Glutamatergic neuron (in vitro differentiated cells): ENCODE data around the gene AGAP1. TPM values are rescaled to one million over a fixed set of nuclear protein-coding genes. Genes with fewer than 3 reads are reported as not detected.

ENCODE experiments used
- DNase-seq: peaks from one replicate; pipeline ENCODE4 v3.0.0; 2022
- H3K27ac Mint-ChIP-seq: one replicate; pipeline ENCODE4 v1.8.0; 2020; ENCODE audit warnings: mild to moderate bottlenecking, mixed read lengths, inconsistent platforms; ENCODE audit not compliant: unreplicated experiment
- H3K27me3 Mint-ChIP-seq: one replicate; pipeline ENCODE4 v1.8.0; 2020; ENCODE audit warnings: mild to moderate bottlenecking, moderate library complexity, mixed read lengths, inconsistent platforms; ENCODE audit not compliant: unreplicated experiment
- H3K36me3 Mint-ChIP-seq: one replicate; pipeline ENCODE4 v1.8.0; 2020; ENCODE audit warnings: mild to moderate bottlenecking, mixed read lengths, inconsistent platforms; ENCODE audit not compliant: unreplicated experiment
- H3K4me1 Mint-ChIP-seq: one replicate; pipeline ENCODE4 v1.8.0; 2020; ENCODE audit warnings: mild to moderate bottlenecking, low read depth, mixed read lengths, inconsistent platforms; ENCODE audit not compliant: unreplicated experiment
- H3K4me3 Mint-ChIP-seq: one replicate; pipeline ENCODE4 v1.8.0; 2020; ENCODE audit warnings: mild to moderate bottlenecking, mixed read lengths, inconsistent platforms; ENCODE audit not compliant: unreplicated experiment
- H3K9me3 Mint-ChIP-seq: one replicate; pipeline ENCODE4 v1.8.0; 2020; ENCODE audit warnings: mild to moderate bottlenecking, moderate library complexity, mixed read lengths, inconsistent platforms; ENCODE audit not compliant: unreplicated experiment
- total RNA-seq: library from RNA; stranded (reverse); fragmentation: NEBNext Ultra II Directional; extraction: Animal tissue kit (Norgen Biotek cat#: 25700); gene quantifications from one replicate; pipeline ENCODE4 v1.2.1, GENCODE V29; 2021; ENCODE audit not compliant: unreplicated experiment
- TF ChIP-seq, protein P1 (sequence below): fragments of 200-600 bp; sonication (generic); IDR thresholded peaks from one replicate; pipeline ENCODE4 v1.5.0; 2021; ENCODE audit not compliant: partially characterized antibody, unreplicated experiment

AGAP1 gene
- total RNA-seq, 1 donor from 2014 or later, result 153 TPM

- Mint-ChIP-seq H3K27me3 (peaks cover 4% of the 10 kb centered on the region), H3K4me1 (no peaks in the 10 kb centered on the region), H3K27ac (no peak overlapping the region), H3K9me3 (peaks cover 2% of the 10 kb centered on the region), H3K36me3 (no peaks in the 10 kb centered on the region), H3K4me3 (no peak overlapping the region)
- DNase-seq, result no peak
- TF ChIP-seq, protein P1, sequence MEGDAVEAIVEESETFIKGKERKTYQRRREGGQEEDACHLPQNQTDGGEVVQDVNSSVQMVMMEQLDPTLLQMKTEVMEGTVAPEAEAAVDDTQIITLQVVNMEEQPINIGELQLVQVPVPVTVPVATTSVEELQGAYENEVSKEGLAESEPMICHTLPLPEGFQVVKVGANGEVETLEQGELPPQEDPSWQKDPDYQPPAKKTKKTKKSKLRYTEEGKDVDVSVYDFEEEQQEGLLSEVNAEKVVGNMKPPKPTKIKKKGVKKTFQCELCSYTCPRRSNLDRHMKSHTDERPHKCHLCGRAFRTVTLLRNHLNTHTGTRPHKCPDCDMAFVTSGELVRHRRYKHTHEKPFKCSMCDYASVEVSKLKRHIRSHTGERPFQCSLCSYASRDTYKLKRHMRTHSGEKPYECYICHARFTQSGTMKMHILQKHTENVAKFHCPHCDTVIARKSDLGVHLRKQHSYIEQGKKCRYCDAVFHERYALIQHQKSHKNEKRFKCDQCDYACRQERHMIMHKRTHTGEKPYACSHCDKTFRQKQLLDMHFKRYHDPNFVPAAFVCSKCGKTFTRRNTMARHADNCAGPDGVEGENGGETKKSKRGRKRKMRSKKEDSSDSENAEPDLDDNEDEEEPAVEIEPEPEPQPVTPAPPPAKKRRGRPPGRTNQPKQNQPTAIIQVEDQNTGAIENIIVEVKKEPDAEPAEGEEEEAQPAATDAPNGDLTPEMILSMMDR, result no peak
Observed at GRCh38 chr2:235485362-235485761, 8.5 kb upstream of the AGAP1 start.

- H3K4me3 Mint-ChIP-seq, result no peak overlapping the region
- no peak for DNase-seq
- TF ChIP-seq, protein P1, result no peak
- no peak overlapping the region for H3K27ac Mint-ChIP-seq
- H3K9me3 Mint-ChIP-seq, result peaks cover 2% of the 10 kb centered on the region
- peaks cover 4% of the 10 kb centered on the region for H3K27me3 Mint-ChIP-seq
- H3K4me1 Mint-ChIP-seq, result no peaks in the 10 kb centered on the region
- H3K36me3 Mint-ChIP-seq, result no peaks in the 10 kb centered on the region
Observed at GRCh38 chr2:235486729-235487128, 7.1 kb upstream of the AGAP1 start.

DNA sequence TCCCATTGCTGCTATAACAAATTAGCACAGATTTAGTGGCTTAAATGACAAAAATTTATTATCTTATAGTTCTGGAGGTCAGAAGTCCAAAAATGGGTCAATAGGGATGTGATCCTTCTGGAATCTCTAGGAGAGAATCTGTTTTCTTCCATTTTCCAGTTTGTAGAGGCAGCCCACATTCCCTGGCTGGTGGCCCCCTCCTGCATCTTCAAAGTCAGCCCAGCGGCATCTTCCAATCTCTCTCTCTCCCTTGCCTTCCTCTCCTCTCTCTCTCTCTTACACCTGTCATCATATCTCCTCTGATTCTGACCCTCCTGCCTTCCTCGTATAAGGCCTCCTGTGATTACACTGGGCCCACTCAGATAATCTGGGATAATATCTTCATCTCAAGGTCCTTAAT is 3.9 kb upstream of the AGAP1 start:
- Mint-ChIP-seq H3K9me3 (peaks cover 11% of the 10 kb centered on the region), H3K4me3 (no peak overlapping the region), H3K4me1 (peaks cover 6% of the 10 kb centered on the region), H3K27me3 (peaks cover 13% of the 10 kb centered on the region), H3K36me3 (no peaks in the 10 kb centered on the region), H3K27ac (no peak overlapping the region)
- TF ChIP-seq, protein P1, result no peak
- no peak for DNase-seq

DNA sequence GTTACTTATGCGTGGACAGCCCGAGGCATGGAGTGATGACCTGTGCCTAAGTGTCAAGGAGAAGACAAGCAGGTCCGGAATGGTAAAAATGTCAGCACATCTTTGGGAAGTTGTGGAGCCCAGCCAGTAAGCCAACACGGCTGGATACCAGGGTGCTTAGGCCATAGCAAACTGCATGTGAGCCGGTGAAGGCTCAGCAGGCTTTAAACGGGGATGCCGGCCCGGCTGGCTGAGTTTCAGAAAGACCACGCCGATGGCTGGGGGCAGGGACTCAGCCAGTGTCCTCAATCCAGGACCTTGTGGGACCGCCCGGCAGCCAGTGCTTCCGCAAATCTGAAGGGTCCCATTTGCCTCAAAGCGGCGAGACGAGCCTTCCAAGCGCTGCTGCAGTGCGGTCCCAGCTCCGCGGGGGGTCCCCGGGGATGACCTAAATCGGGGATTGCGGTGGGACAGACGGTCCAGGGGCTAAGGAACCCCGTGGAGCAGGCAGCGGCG is 946 bp upstream of the AGAP1 start:
- H3K27ac Mint-ChIP-seq, result peak overlapping the region; percentile 89
- H3K27me3 Mint-ChIP-seq, result peaks cover 18% of the 10 kb centered on the region
- TF ChIP-seq, protein P1, result no peak

GRCh38 chr2:235493402-235493774 is 455 bp upstream of the AGAP1 start:
- TF ChIP-seq, protein P1, result no peak
- Mint-ChIP-seq H3K4me1 (peaks cover 25% of the 10 kb centered on the region), H3K27me3 (peaks cover 18% of the 10 kb centered on the region), H3K27ac (peak overlapping the region; percentile 89), H3K36me3 (no peaks in the 10 kb centered on the region), H3K9me3 (peaks cover 21% of the 10 kb centered on the region), H3K4me3 (peak overlapping the region; percentile 96)
- no peak for DNase-seq

More for the DNA sequence above, 946 bp upstream of the AGAP1 start:
- H3K9me3 Mint-ChIP-seq, result peaks cover 21% of the 10 kb centered on the region
- DNase-seq, result peak; percentile 38
- no peaks in the 10 kb centered on the region for H3K36me3 Mint-ChIP-seq
- peak overlapping the region; percentile 96 for H3K4me3 Mint-ChIP-seq
- H3K4me1 Mint-ChIP-seq, result peaks cover 20% of the 10 kb centered on the region
